GM12891 (cell line): ENCODE measurements around the gene PELI2.

ENCODE experiments used
- POLR2A ChIP-seq: IDR thresholded peaks from 2 replicates; pipeline ENCODE4 v1.6.1; 2011; ENCODE audit warnings: low read depth, low read length, control low read depth
- SPI1 ChIP-seq: IDR thresholded peaks from 2 replicates; pipeline ENCODE4 v1.6.1; 2011; ENCODE audit warnings: low read depth, low read length, control low read depth
- TAF1 ChIP-seq: IDR thresholded peaks from 2 replicates; pipeline ENCODE4 v1.6.1; 2011; ENCODE audit warnings: low read depth, low read length, control low read depth

DNA sequence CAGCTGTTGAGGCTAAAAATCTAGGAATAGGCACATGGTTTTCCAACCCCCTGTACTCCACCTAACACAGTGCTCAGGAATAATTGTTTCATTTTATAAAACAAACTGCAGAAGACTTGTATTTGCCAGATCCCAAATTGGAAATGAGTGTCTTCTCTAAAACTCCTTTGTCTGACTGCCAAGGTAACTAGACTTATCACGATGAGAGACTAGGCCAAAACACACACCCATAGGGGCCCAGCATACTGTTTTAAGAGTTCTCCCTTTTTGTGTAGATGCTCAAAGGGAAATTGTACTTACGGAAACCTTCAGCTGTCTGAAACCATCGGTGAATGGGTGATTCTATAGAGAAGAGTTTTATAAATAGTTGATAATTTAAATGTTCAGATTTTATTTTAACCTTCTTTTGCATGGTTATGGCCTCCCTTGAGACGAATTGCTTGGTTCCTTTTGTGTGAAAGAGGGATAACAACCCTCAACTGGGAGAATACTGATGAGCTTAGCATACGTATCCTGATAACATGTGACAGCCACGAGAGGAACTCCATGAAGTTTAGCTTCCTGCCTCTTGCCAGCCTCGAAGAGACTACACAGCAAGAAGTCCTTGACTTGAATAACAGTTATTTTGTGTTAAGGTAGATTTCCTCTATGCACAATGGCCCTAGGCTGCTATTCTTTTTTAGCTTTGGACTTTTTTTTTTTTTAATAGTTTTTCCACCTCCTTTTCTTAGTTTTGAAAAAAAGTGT is 103.3 kb downstream of the PELI2 start:
- no peak for TF ChIP-seq SPI1
- no peak for TF ChIP-seq POLR2A
- no peak for TF ChIP-seq TAF1
